ENCODE results near the gene EMX1. TPM values are rescaled to one million over a fixed set of nuclear protein-coding genes. Genes with fewer than 3 reads are reported as not detected.

EMX1 gene
- total RNA-seq, 2 experiments from 2014 or later, result not detected

DNA sequence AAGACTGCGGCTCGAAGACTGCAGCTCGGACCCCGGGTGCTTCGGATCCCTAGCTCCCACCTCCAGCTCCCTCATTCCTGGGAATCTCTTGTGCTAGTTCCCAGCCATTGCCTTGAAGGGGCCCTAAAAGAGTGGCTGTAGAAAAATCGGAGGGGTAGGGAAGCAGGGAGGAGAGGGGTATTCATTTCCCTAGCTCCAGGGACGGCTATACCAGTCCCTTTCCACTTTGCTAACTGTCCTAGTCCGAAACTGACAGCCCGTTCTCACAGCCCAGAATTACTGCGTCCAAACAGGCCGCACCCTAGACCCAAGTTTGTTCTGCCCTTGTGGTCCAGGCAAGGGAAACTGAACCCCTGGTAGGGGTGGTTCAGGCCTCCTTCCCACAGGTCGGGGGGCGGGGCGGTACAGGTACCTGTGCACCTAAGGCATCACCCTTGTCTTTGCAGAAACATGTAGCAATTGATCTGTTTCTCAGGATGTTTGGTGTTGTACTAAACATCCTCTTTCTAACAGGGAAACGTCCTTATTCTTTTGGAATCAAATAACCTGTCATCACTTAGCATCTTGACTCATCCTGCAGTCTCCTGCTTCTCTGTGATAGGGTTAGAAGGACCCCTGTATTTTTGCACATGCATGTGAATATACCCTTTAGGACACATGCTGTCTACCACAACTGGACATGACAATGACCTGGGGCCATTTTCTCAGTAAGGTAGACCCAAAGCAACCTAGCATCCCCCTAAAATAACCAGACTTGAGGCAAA lies 4.0 kb downstream of the EMX1 start:
- POLR2A ChIA-PET, result no interaction called here
- H3K27me3 Mint-ChIP-seq, result peaks cover 76% of the 10 kb centered on the region

GRCh38 chr2:72921853-72922252 lies 4.5 kb downstream of the EMX1 start:
- H3K4me1 Mint-ChIP-seq, result peaks cover 22% of the 10 kb centered on the region
- no peaks in the 10 kb centered on the region for H3K9me3 Mint-ChIP-seq
- no peak overlapping the region for H3K4me3 Mint-ChIP-seq
- peaks cover 70% of the 10 kb centered on the region for H3K27me3 Mint-ChIP-seq
- CTCF ChIA-PET, result no interaction called here
- H3K27ac Mint-ChIP-seq, result no peak overlapping the region
- POLR2A ChIA-PET, result no interaction called here
- H3K36me3 Mint-ChIP-seq (ENCODE audit: low read depth), result no peaks in the 10 kb centered on the region
- DNase-seq, result peak; percentile 9

More for the DNA sequence above, 4.0 kb downstream of the EMX1 start:
- Mint-ChIP-seq H3K9me3 (no peaks in the 10 kb centered on the region), H3K4me1 (peaks cover 25% of the 10 kb centered on the region), H3K36me3 (ENCODE audit: low read depth) (no peaks in the 10 kb centered on the region), H3K4me3 (no peak overlapping the region), H3K27ac (no peak overlapping the region)
- no peak for DNase-seq
- CTCF ChIA-PET, result no interaction called here

DNA sequence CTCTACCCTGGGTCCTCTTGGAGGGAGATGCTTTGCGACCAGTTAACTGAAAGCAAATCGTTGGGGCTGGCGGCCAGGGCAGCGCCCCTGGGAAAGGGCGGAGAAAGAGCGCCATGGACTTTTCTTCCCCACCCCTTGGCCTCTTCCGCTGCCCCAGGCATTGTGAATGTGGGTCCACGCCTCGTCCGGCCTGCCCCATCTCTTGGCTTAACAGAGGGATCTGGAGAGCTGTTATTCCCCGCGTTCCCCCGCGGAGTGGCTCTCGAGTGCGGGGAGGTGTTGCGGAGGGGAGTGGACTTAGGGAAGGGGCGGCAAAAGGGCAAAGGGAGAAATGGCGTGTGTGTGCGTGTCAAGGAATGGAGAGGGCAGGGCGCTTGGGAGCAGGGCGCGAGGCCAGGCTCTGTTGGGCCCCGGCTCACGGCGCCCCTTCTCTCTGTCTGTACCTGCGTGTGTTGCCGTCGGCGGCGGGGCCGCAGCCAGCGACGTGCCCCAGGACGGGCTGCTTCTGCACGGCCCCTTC lies 6.6 kb downstream of the EMX1 start:
- POLR2A ChIA-PET, result no interaction called here
- Mint-ChIP-seq H3K4me1 (peaks cover 15% of the 10 kb centered on the region), H3K27ac (no peak overlapping the region), H3K9me3 (no peaks in the 10 kb centered on the region), H3K4me3 (no peak overlapping the region), H3K27me3 (peaks cover 61% of the 10 kb centered on the region), H3K36me3 (ENCODE audit: low read depth) (no peaks in the 10 kb centered on the region)
- DNase-seq, result peak; percentile 17
- CTCF ChIA-PET, result no interaction called here

DNA sequence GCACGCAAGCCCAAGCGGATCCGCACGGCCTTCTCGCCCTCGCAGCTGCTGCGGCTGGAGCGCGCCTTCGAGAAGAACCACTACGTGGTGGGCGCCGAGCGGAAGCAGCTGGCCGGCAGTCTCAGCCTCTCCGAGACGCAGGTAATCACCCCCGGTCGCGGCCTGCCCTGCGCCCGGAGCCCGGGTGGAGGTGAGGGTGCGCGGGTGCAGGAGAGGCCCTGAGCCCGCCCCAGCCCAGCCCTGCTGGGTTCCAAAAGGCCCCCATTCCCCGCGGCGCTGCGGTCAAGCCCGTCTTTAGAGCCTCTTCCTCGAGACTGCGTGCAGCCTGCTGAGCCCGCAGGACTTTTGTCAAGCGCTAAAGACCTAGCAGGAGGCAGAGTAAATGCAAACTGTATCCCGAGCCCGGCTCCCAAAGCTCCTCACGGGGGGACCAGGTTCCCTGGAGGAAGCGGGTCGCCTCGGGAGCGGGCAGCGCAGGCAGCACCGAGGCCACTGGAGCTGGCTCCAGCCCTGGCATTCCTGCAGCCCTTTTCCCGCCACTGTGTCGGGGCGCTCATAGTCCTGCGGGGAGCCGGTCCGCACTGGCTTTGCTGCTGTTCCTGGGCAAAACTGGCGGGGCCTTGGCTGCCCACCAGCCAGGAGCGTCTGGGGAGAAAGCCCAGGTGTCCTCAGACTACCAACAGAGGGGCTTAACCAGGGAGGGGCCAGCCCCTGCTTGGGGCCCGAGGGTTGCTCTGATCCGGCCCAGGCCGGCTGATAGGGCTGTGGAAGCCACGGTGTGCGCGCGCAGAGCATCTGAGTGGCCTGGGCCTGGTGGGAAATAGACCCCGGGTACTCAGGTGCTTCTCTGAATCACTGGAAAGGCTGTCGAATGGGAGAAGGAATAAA lies 7.3 kb downstream of the EMX1 start:
- POLR2A ChIA-PET, result interaction anchor here (0.8 kb wide), 1 partner anchor 8 kb away, joined by 3 read pairs; the partner anchor contains the start of gene EMX1
- no peak overlapping the region for H3K4me3 Mint-ChIP-seq
- CTCF ChIA-PET, result interaction anchor here (1.6 to 2.8 kb wide), 2 partner anchors 37 to 252 kb away, joined by 5 to 11 read pairs; partner anchors contain the start of gene SPR
- peaks cover 11% of the 10 kb centered on the region for H3K4me1 Mint-ChIP-seq
- no peaks in the 10 kb centered on the region for H3K9me3 Mint-ChIP-seq
- no peaks in the 10 kb centered on the region for H3K36me3 Mint-ChIP-seq (ENCODE audit: low read depth)
- H3K27me3 Mint-ChIP-seq, result peaks cover 54% of the 10 kb centered on the region
- no peak overlapping the region for H3K27ac Mint-ChIP-seq
- DNase-seq, result no peak

DNA sequence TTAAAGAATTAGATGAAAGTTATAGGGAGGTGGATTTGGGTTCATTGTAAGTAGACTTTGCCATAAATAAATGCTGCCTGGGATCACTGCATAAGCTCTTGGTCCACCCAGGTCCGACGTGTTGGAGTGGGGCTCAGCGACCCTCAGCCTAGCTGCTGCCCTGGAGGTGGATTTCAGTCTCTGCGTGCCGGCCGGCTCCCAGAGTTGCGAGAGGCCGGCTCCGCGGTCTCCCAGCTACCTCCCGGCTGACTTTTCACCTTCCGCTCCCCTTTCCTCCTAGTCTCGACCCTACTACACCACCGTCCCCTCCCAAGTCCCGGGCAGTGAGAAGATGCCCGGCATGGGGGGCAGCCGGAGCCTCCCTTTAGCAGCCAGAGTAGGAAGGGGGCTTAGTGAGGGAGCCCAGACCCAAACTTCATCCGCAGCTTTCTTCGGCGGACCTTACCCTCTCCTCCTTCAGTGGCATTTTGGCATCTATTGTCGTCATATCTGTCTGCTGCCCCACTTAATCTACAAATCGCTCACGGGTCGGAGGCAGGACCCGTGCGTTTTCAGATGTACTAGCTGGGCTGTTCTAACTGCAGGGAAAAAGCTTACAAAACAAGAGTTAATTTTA lies 8.1 kb downstream of the EMX1 start:
- no peak overlapping the region for H3K4me3 Mint-ChIP-seq
- peaks cover 6% of the 10 kb centered on the region for H3K4me1 Mint-ChIP-seq
- POLR2A ChIA-PET, result interaction anchor here (0.7 to 3.8 kb wide), 4 partner anchors 8 to 251 kb away, joined by 3 to 15 read pairs (median 7); partner anchors contain the start of gene EMX1
- DNase-seq, result no peak
- H3K27ac Mint-ChIP-seq, result no peak overlapping the region
- no peaks in the 10 kb centered on the region for H3K9me3 Mint-ChIP-seq
- H3K27me3 Mint-ChIP-seq, result peaks cover 45% of the 10 kb centered on the region
- CTCF ChIA-PET, result interaction anchor here (1.3 to 2.8 kb wide), 6 partner anchors 30 to 252 kb away, joined by 3 to 12 read pairs (median 5); partner anchors contain the start of gene SPR
- H3K36me3 Mint-ChIP-seq (ENCODE audit: low read depth), result no peaks in the 10 kb centered on the region

DNA sequence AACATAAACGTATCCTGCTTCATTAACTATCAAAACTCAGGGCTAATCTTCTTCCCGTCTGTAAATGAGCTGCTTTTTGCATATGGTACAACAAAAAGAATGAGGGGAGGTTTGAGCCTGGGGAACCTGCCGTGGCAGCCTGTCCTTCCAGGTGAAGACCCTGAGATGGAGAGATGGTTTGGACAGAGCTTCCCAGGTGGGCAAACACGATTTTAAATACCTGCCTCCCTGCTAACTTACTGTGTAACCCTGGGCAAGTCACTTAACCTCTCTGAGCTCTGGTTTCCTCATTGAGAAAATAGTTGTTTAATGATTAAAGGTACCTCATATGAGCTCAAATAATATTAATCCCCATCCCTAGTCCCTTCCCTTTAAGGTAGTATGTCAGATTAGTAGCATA lies 9.0 kb downstream of the EMX1 start:
- peaks cover 41% of the 10 kb centered on the region for H3K27me3 Mint-ChIP-seq
- peaks cover 5% of the 10 kb centered on the region for H3K4me1 Mint-ChIP-seq
- CTCF ChIA-PET, result interaction anchor here (1.3 to 2.8 kb wide), 7 partner anchors 10 to 251 kb away, joined by 3 to 12 read pairs (median 5); partner anchors contain the start of gene SPR
- no peak for DNase-seq
- no peaks in the 10 kb centered on the region for H3K9me3 Mint-ChIP-seq
- POLR2A ChIA-PET, result interaction anchor here (3.0 to 3.8 kb wide), 2 partner anchors 9 to 28 kb away, joined by 11 to 15 read pairs; partner anchors contain the start of gene EMX1
- H3K4me3 Mint-ChIP-seq, result no peak overlapping the region
- no peaks in the 10 kb centered on the region for H3K36me3 Mint-ChIP-seq (ENCODE audit: low read depth)
- no peak overlapping the region for H3K27ac Mint-ChIP-seq

DNA sequence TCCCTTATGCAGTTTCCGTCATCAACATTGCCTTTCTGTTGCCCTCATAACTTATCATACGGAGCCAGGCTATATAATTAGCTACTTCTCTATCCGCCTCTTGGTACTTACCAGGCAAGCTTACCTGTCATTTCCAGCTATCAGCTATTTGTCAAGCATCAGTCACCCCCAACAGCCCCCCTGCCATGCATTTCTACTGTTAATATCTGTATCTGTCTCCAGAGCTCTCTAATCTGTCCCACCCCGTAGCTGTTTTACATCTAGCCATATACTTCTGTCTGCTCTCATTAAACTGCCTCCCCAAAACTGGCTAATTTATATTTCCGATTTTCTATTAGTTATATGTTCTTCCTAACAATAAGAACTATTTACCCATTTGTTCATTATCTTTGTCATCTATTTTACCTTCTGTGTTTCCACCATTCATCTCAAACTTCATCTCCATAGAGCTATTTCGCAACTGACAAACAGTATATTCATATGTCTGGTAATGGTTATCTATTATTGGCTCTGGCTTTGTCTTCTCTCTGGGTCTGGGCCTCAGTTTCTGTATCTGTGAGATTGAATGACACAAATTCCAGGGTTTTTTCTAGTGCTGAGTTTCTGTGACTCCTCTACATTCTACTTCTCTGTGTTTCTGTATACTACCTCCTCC lies 9.6 kb downstream of the EMX1 start:
- H3K27ac Mint-ChIP-seq, result no peak overlapping the region
- no peaks in the 10 kb centered on the region for H3K36me3 Mint-ChIP-seq (ENCODE audit: low read depth)
- H3K4me1 Mint-ChIP-seq, result peaks cover 6% of the 10 kb centered on the region
- peaks cover 35% of the 10 kb centered on the region for H3K27me3 Mint-ChIP-seq
- POLR2A ChIA-PET, result interaction anchor here (1.2 to 3.8 kb wide), 3 partner anchors 9 to 27 kb away, joined by 5 to 15 read pairs (median 11); partner anchors contain the start of gene EMX1
- no peak for DNase-seq
- CTCF ChIA-PET, result interaction anchor here (1.0 to 2.8 kb wide), 6 partner anchors 10 to 250 kb away, joined by 3 to 12 read pairs (median 4); no protein-coding TSS in a partner anchor
- H3K4me3 Mint-ChIP-seq, result no peak overlapping the region
- H3K9me3 Mint-ChIP-seq, result no peaks in the 10 kb centered on the region

DNA sequence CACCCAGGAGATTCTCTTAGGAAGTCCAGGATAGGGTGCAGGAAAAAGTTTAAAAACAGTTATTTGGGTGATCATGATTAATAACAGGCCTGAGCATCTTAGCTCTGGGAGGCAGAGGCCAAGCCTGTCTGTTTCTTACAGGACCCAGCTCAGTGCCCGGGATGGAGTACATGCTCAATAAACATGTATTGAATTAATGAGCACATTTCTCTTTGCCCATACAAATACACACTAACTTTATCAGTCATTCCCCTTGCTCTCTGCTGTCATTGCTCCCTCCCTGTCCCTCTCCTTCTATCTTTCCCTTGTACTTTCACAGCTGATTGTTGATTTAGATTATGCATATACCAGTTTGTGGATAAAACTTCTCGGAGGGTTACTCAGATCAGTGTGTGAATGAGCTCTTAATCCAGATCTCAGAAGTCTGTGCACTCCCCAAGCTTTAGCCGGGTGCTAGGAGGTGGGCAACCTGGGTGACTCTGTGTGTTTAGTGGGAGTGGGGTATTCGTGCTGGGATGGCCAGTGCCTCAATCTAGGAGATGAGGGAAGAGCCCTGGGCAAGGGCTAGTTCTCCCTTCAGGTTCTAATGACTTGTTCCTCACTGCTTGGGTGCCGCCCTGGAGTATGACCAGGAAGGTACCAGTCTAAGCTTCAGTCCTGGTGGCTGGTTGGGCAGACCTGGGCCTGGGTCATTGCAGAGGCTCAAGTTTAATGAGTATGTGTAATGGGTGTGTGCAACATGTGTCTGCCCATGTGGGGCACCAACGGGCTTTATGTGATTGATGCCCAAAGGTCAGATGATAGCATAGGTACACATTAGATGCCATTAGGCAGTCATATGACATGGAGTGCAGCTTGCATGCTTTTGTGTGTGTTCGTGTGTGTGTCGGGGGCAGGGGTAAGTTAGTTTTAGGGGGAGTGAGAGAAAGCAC lies 10.6 kb downstream of the EMX1 start:
- Mint-ChIP-seq H3K9me3 (no peaks in the 10 kb centered on the region), H3K4me1 (peaks cover 10% of the 10 kb centered on the region), H3K36me3 (ENCODE audit: low read depth) (no peaks in the 10 kb centered on the region), H3K27ac (no peak overlapping the region), H3K27me3 (peaks cover 26% of the 10 kb centered on the region), H3K4me3 (no peak overlapping the region)
- no peak for DNase-seq
- ChIA-PET CTCF (interaction anchor here (1.0 to 2.8 kb wide), 3 partner anchors 35 to 249 kb away, joined by 3 to 11 read pairs (median 3); no protein-coding TSS in a partner anchor), POLR2A (interaction anchor here (1.2 to 3.8 kb wide), 3 partner anchors 10 to 26 kb away, joined by 5 to 15 read pairs (median 11); partner anchors contain the start of gene EMX1)

DNA sequence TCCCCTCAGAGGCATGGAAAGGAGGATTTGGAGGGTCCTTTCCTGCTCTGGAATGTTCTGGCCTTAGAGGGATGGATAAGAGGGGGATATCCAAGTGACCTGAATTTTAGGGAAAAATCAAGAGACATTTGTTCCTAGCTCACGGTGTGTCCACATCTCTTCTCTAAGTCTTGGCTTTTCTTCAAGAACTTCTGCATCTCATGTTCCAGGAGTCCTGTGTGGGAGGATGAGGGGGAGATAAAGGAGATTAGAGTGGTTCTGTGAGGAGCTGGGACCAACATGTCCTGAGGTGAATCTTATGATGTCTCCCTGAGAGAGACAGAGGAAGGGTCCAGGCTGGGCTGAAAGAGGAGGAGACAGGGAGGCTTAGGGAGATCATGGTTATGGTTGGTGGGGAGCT lies 11.7 kb downstream of the EMX1 start:
- H3K4me1 Mint-ChIP-seq, result peaks cover 5% of the 10 kb centered on the region
- ChIA-PET CTCF (interaction anchor here (0.6 to 1.3 kb wide), 2 partner anchors 36 to 1597 kb away, joined by 3 read pairs; partner anchors contain the start of gene ZNF638), POLR2A (interaction anchor here (3.8 kb wide), 1 partner anchor 11 kb away, joined by 11 read pairs; the partner anchor contains the start of gene EMX1)
- no peak for DNase-seq
- no peak overlapping the region for H3K4me3 Mint-ChIP-seq
- H3K36me3 Mint-ChIP-seq (ENCODE audit: low read depth), result no peaks in the 10 kb centered on the region
- H3K9me3 Mint-ChIP-seq, result no peaks in the 10 kb centered on the region
- peaks cover 14% of the 10 kb centered on the region for H3K27me3 Mint-ChIP-seq
- no peak overlapping the region for H3K27ac Mint-ChIP-seq

DNA sequence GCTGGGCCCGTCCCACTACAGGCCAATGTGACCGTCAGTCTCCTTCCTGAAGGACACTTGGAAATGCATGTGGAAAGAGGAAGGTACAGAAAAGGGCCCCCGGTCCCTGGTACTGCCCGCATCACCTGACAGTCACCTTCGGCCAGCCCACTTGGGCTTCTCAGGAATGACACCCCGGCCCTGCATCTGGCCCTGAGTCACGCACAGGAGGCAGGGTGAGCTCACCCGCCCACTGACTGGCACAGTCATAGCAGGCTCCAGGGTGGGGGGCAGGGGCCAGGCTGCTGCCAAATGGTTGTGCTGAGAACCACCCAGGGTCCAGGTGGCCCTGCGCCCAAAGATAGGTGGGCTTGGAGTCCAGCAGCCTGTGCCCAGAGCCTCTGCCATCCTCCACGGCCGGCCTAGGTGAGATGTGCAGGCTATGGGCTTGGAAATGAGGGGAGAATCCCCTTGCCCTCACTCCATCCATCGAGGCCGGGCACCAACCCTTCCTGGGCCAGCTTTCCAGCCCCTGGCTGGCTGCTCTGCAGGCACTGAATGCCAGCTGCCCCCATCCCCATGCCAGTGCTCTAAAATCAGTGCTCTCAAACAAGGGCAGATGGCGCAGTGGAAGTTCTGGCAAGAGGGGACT lies 14.1 kb downstream of the EMX1 start:
- H3K36me3 Mint-ChIP-seq (ENCODE audit: low read depth), result no peaks in the 10 kb centered on the region
- DNase-seq, result no peak
- H3K4me3 Mint-ChIP-seq, result no peak overlapping the region
- POLR2A ChIA-PET, result no interaction called here
- CTCF ChIA-PET, result interaction anchor here (1.0 kb wide), 1 partner anchor 38 kb away, joined by 3 read pairs; no protein-coding TSS in a partner anchor
- peaks cover 12% of the 10 kb centered on the region for H3K4me1 Mint-ChIP-seq
- H3K27ac Mint-ChIP-seq, result no peak overlapping the region
- H3K27me3 Mint-ChIP-seq, result peaks cover 15% of the 10 kb centered on the region
- H3K9me3 Mint-ChIP-seq, result no peaks in the 10 kb centered on the region
